GM12892 (cell line): Measurements from ENCODE around the gene ZRSR2.

Experiments used
- POLR2A ChIP-seq: IDR thresholded peaks from 2 replicates; pipeline ENCODE4 v1.6.1; 2011; ENCODE audit warnings: low read depth, low read length, control low read depth
- POLR2AphosphoS5 ChIP-seq: IDR thresholded peaks from 2 replicates; pipeline ENCODE4 v1.6.1; 2011; ENCODE audit warnings: low read depth, low read length, control low read depth
- TAF1 ChIP-seq: IDR thresholded peaks from 2 replicates; pipeline ENCODE4 v1.6.1; 2011; ENCODE audit warnings: low read depth, mild to moderate bottlenecking, control low read depth, low read length, borderline replicate concordance

GRCh38 chrX:15848576-15848975, 58.3 kb downstream of the ZRSR2 start:
- TF ChIP-seq POLR2AphosphoS5 (no peak), POLR2A (no peak), TAF1 (no peak)
